Liver (tissue), 9 donors: ENCODE measurements around the gene NSFL1C. TPM values are rescaled to one million over a fixed set of nuclear protein-coding genes. Genes with fewer than 3 reads are reported as not detected.

Source experiments
- DNase-seq: peaks from one replicate; pipeline ENCODE4 v3.0.0-alpha.2; 2017; ENCODE audit warnings: low spot score
- H3K27ac ChIP-seq, 2 donors: one replicate each; pipeline ENCODE4 v1.7.0; 2013; ENCODE audit warnings: inconsistent platforms in 2 of 2, low read length in 2 of 2, control low read depth in 1 of 2, low read depth in 1 of 2, mild to moderate bottlenecking in 1 of 2
- H3K27me3 ChIP-seq, 4 donors: one replicate each; pipeline versions ENCODE4 v1.6.1 to v1.7.0; 2013; ENCODE audit warnings: low read length in 3 of 4, inconsistent platforms in 1 of 4, mild to moderate bottlenecking in 1 of 4, moderate library complexity in 1 of 4; ENCODE audit not compliant: control insufficient read depth in 4 of 4, insufficient read depth in 4 of 4
- H3K36me3 ChIP-seq, 4 donors: one replicate each; pipeline versions ENCODE4 v1.6.1 to v1.7.0; 2013; ENCODE audit warnings: low read length in 3 of 4, mild to moderate bottlenecking in 3 of 4, low read depth in 1 of 4, moderate library complexity in 1 of 4; ENCODE audit not compliant: control insufficient read depth in 4 of 4, insufficient read depth in 3 of 4
- H3K4me1 ChIP-seq, 4 donors: one replicate each; pipeline versions ENCODE4 v1.6.1 to v1.7.0; 2013; ENCODE audit warnings: low read length in 3 of 4, mild to moderate bottlenecking in 3 of 4, moderate library complexity in 1 of 4; ENCODE audit not compliant: control insufficient read depth in 4 of 4, insufficient read depth in 4 of 4
- H3K4me3 ChIP-seq, 3 donors: one replicate each; pipeline versions ENCODE4 v1.6.1 to v1.7.0; 2013; ENCODE audit warnings: low read length in 3 of 3, control low read depth in 1 of 3, low read depth in 1 of 3, mild to moderate bottlenecking in 1 of 3
- H3K9ac ChIP-seq, 2 donors: one replicate each; pipeline ENCODE4 v1.7.0; 2013; ENCODE audit warnings: low read length in 2 of 2, mild to moderate bottlenecking in 2 of 2, moderate library complexity in 2 of 2, control low read depth in 1 of 2, low read depth in 1 of 2
- H3K9me3 ChIP-seq, 4 donors: one replicate each; pipeline versions ENCODE4 v1.6.1 to v1.7.0; 2013; ENCODE audit warnings: low read length in 3 of 4; ENCODE audit not compliant: control insufficient read depth in 4 of 4
- FOXA1 ChIP-seq: IDR thresholded peaks from 2 replicates; pipeline ENCODE4 v1.6.1; 2016; ENCODE audit warnings: antibody characterized with exemption
- FOXA2 ChIP-seq: IDR thresholded peaks from 2 replicates; pipeline ENCODE4 v1.6.1; 2016; ENCODE audit warnings: antibody characterized with exemption
- GABPA ChIP-seq, 2 donors: IDR thresholded peaks in 1 of 2; conservative IDR thresholded peaks in 1 of 2; 2 replicates each; pipeline ENCODE4 v1.6.1; 2016; ENCODE audit warnings: antibody characterized with exemption in 2 of 2, mild to moderate bottlenecking in 1 of 2, moderate library complexity in 1 of 2
- HNF4A ChIP-seq, 2 donors: conservative IDR thresholded peaks; 2 replicates each; pipeline ENCODE4 v1.6.1; 2016; ENCODE audit warnings: antibody characterized with exemption in 2 of 2, mild to moderate bottlenecking in 2 of 2
- HNF4G ChIP-seq: IDR thresholded peaks from 2 replicates; pipeline ENCODE4 v1.6.1; 2016; ENCODE audit warnings: antibody characterized with exemption
- JUND ChIP-seq, 2 donors: IDR thresholded peaks; 2 replicates each; pipeline ENCODE4 v1.6.1; 2016; ENCODE audit warnings: antibody characterized with exemption in 2 of 2
- NR2F2 ChIP-seq: IDR thresholded peaks from 2 replicates; pipeline ENCODE4 v1.6.1; 2016; ENCODE audit warnings: antibody characterized with exemption
- SP1 ChIP-seq: IDR thresholded peaks from 2 replicates; pipeline ENCODE4 v1.6.1; 2018; ENCODE audit warnings: antibody characterized with exemption, mild to moderate bottlenecking
- YY1 ChIP-seq: IDR thresholded peaks from 2 replicates; pipeline ENCODE4 v1.6.1; 2016; ENCODE audit warnings: antibody characterized with exemption, mild to moderate bottlenecking
- WGBS: extraction: QIAGEN DNeasy Blood & Tissue Kit; methylation state at CpG from one replicate; pipeline ENCODE4 v1.1.7; 2013; 5-methylcytosine and 5-hydroxymethylcytosine counted together
- polyA plus RNA-seq, 2 donors: library from polyadenylated mRNA; stranded (reverse) in 1 of 2; unstranded in 1 of 2; fragments of 200-250 nt in 1 of 2; fragments of >200 nt in 1 of 2; fragmentation: Nextera tagmentation in 1 of 2; extraction: Ambion mirVana in 1 of 2; gene quantifications; one replicate each; pipeline versions ENCODE4 v1.2.1 to v1.2.3, GENCODE V29; 2013 to 2015
- total RNA-seq, 2 donors: library from RNA; depleted of rRNA; stranded (reverse); fragments of >200 nt; gene quantifications; one replicate each; pipeline ENCODE4 v1.2.3, GENCODE V29; 2014
- TF ChIP-seq, protein P1 (sequence below): IDR thresholded peaks from 2 replicates; pipeline ENCODE4 v1.6.1; 2016; ENCODE audit warnings: antibody characterized with exemption
- TF ChIP-seq, protein P2 (sequence below): fragments of 150-350 bp; IDR thresholded peaks from 2 replicates; pipeline ENCODE4 v1.5.1; 2017; ENCODE audit warnings: improper control_type of control experiment, low read depth, low read length; ENCODE audit not compliant: missing input control
- TF ChIP-seq, protein P3 (sequence below): IDR thresholded peaks from 2 replicates; pipeline ENCODE4 v1.6.1; 2016; ENCODE audit warnings: antibody characterized with exemption
- TF ChIP-seq, protein P4 (sequence below): IDR thresholded peaks from 2 replicates; pipeline ENCODE4 v1.6.1; 2016; ENCODE audit warnings: antibody characterized with exemption, mild to moderate bottlenecking
- donor health status: healthy.
- donor health status: healthy.
- donor health status: healthy.
- donor health status: healthy.
- donor health status: healthy.

The NSFL1C gene
- total and polyA plus RNA-seq, 4 donors = 13.7 to 49.0 (median 34.7) TPM

DNA sequence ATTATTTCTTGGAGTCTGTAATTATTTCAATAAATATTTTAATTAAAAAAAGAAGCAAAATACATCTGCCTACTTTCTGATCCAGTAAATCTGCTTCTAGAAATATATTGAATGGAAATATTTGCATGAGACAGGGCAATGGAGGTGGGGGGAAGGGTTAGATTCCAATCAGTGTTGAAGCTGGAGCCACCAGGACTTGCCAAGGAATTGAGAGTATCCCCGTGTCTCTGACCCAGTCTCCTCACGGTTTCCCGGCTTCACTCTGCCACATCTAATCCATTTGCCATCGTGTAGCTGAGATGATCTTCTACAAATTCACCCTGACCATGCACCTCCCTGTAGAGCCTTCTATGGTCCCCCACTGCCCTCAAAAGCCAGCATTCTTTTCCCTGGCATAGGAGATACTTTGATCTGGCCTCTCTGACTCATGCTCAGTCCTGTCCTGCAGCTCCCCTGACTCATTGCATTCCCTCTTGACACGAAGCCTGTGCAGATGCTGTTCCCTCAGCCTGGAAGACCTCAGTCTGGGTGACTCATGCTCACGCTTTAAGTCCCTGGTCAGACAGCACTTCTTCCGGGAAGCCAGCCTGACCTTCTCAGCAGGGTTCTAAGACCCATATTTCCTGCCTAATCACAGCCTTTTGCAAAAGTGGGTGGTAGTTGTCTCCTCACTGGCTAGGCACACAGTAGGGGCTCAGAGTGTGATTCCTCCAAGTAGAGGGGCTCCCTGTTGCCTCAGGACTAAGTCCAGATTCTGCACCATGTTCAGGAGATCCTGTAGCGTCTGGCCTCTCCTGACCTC lies 50.8 kb downstream of the NSFL1C start:
- no peak for DNase-seq
- Histone ChIP-seq H3K9me3 (peaks cover 0 to 1% (median 0%) of the 10 kb centered on the region in 4 donors), H3K4me1 (no peaks in the 10 kb centered on the region), H3K9ac (no peak overlapping the region), H3K27me3 (no peaks in the 10 kb centered on the region), H3K4me3 (no peak overlapping the region), H3K27ac (no peak overlapping the region), H3K36me3 (no peaks in the 10 kb centered on the region)
- TF ChIP-seq FOXA2 (no peak), YY1 (no peak), HNF4A (conservative IDR thresholded peaks at IDR 0.05) (no peak), GABPA (IDR thresholded peaks at IDR 0.05 in 1 of 2, conservative IDR thresholded peaks at IDR 0.05 in 1 of 2) (no peak), NR2F2 (no peak), JUND (IDR thresholded peaks at IDR 0.05) (no peak)
- TF ChIP-seq, protein P1, sequence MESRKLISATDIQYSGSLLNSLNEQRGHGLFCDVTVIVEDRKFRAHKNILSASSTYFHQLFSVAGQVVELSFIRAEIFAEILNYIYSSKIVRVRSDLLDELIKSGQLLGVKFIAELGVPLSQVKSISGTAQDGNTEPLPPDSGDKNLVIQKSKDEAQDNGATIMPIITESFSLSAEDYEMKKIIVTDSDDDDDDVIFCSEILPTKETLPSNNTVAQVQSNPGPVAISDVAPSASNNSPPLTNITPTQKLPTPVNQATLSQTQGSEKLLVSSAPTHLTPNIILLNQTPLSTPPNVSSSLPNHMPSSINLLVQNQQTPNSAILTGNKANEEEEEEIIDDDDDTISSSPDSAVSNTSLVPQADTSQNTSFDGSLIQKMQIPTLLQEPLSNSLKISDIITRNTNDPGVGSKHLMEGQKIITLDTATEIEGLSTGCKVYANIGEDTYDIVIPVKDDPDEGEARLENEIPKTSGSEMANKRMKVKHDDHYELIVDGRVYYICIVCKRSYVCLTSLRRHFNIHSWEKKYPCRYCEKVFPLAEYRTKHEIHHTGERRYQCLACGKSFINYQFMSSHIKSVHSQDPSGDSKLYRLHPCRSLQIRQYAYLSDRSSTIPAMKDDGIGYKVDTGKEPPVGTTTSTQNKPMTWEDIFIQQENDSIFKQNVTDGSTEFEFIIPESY = no peak
- TF ChIP-seq, protein P2, sequence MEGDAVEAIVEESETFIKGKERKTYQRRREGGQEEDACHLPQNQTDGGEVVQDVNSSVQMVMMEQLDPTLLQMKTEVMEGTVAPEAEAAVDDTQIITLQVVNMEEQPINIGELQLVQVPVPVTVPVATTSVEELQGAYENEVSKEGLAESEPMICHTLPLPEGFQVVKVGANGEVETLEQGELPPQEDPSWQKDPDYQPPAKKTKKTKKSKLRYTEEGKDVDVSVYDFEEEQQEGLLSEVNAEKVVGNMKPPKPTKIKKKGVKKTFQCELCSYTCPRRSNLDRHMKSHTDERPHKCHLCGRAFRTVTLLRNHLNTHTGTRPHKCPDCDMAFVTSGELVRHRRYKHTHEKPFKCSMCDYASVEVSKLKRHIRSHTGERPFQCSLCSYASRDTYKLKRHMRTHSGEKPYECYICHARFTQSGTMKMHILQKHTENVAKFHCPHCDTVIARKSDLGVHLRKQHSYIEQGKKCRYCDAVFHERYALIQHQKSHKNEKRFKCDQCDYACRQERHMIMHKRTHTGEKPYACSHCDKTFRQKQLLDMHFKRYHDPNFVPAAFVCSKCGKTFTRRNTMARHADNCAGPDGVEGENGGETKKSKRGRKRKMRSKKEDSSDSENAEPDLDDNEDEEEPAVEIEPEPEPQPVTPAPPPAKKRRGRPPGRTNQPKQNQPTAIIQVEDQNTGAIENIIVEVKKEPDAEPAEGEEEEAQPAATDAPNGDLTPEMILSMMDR = no peak
- 80% methylated on average over 8 of the region's 8 CpGs for WGBS

DNA sequence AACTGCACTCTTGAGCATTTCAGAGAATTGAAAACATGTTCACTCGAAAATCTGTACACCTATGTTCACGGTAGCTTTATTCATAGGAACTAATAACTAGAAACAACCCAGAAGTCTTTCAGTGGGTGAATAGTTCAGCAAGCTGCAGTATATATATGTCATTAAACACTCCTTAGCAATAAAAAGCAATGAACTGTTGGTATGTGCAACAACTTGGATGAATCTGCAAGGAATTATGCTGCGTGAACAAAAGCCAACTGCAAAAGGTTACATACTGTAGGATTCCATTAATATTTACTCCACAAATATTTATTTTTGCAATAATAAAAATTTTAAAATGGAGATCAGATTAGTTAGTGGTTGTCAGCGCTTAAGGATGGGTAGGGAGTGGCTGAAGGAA lies 51.7 kb downstream of the NSFL1C start:
- Histone ChIP-seq H3K36me3 (no peaks in the 10 kb centered on the region), H3K4me1 (no peaks in the 10 kb centered on the region), H3K27me3 (no peaks in the 10 kb centered on the region), H3K9me3 (no peaks in the 10 kb centered on the region), H3K27ac (no peak overlapping the region), H3K4me3 (no peak overlapping the region), H3K9ac (no peak overlapping the region)
- TF ChIP-seq, protein P2 = no peak
- 84% methylated on average over 4 of the region's 4 CpGs for WGBS
- DNase-seq = no peak

DNA sequence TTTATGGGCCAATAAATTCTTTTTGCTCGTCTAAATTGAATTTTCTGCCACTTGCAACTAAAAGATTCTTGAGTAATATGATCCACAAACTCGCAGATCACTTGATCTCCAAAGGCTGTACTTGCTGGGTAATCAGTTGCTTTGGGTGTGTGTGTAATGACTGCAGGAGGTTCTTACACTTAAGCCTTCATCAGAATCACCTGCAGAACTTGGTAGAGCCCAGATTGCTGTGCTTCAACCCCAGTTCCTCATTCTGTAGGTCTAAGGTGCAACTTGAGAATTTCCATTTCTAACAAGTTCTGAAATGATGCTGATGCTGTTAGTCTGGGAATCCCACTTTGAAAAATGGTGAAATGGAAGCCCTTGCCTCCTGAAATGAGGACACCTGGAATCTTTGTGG lies 60.8 kb downstream of the NSFL1C start:
- Histone ChIP-seq H3K9me3 (no peaks in the 10 kb centered on the region), H3K4me3 (no peak overlapping the region), H3K36me3 (no peaks in the 10 kb centered on the region), H3K27me3 (no peaks in the 10 kb centered on the region), H3K27ac (no peak overlapping the region), H3K9ac (no peak overlapping the region), H3K4me1 (peaks cover 0 to 13% (median 8%) of the 10 kb centered on the region in 4 donors)
- TF ChIP-seq, protein P3, sequence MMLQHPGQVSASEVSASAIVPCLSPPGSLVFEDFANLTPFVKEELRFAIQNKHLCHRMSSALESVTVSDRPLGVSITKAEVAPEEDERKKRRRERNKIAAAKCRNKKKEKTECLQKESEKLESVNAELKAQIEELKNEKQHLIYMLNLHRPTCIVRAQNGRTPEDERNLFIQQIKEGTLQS = no peak
- TF ChIP-seq SP1 (no peak), HNF4G (no peak), HNF4A (conservative IDR thresholded peaks at IDR 0.05) (no peak), NR2F2 (no peak), JUND (IDR thresholded peaks at IDR 0.05) (no peak), FOXA1 (no peak), FOXA2 (no peak)
- TF ChIP-seq, protein P4, sequence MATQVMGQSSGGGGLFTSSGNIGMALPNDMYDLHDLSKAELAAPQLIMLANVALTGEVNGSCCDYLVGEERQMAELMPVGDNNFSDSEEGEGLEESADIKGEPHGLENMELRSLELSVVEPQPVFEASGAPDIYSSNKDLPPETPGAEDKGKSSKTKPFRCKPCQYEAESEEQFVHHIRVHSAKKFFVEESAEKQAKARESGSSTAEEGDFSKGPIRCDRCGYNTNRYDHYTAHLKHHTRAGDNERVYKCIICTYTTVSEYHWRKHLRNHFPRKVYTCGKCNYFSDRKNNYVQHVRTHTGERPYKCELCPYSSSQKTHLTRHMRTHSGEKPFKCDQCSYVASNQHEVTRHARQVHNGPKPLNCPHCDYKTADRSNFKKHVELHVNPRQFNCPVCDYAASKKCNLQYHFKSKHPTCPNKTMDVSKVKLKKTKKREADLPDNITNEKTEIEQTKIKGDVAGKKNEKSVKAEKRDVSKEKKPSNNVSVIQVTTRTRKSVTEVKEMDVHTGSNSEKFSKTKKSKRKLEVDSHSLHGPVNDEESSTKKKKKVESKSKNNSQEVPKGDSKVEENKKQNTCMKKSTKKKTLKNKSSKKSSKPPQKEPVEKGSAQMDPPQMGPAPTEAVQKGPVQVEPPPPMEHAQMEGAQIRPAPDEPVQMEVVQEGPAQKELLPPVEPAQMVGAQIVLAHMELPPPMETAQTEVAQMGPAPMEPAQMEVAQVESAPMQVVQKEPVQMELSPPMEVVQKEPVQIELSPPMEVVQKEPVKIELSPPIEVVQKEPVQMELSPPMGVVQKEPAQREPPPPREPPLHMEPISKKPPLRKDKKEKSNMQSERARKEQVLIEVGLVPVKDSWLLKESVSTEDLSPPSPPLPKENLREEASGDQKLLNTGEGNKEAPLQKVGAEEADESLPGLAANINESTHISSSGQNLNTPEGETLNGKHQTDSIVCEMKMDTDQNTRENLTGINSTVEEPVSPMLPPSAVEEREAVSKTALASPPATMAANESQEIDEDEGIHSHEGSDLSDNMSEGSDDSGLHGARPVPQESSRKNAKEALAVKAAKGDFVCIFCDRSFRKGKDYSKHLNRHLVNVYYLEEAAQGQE = no peak
- DNase-seq = no peak
- 69% methylated on average over 2 of the region's 2 CpGs for WGBS
